Upper lobe of right lung (tissue), 1 donor: Measurements from ENCODE around the gene ASGR1. TPM values are rescaled to one million over a fixed set of nuclear protein-coding genes. Genes with fewer than 3 reads are reported as not detected.

Experiments used
- ATAC-seq: fragments of 200-7000 bp; cut with Tn5 transposase; one replicate; pipeline ENCODE4 v1.9.1; 2020; ENCODE audit warnings: mild to moderate bottlenecking, moderate library complexity
- DNase-seq: peaks from one replicate; pipeline ENCODE4 v3.0.0-alpha.2; 2020
- H3K27ac ChIP-seq: fragments of 200-600 bp; one replicate; pipeline ENCODE4 v1.8.0; 2022
- H3K27me3 ChIP-seq: fragments of 200-600 bp; one replicate; pipeline ENCODE4 v1.8.0; 2022; ENCODE audit warnings: mild to moderate bottlenecking
- H3K36me3 ChIP-seq: fragments of 200-600 bp; one replicate; pipeline ENCODE4 v1.8.0; 2022
- H3K4me1 ChIP-seq: fragments of 200-600 bp; one replicate; pipeline ENCODE4 v1.8.0; 2022
- H3K4me3 ChIP-seq: fragments of 200-600 bp; one replicate; pipeline ENCODE4 v1.8.0; 2022; ENCODE audit warnings: mild to moderate bottlenecking
- H3K9me3 ChIP-seq: fragments of 200-600 bp; one replicate; pipeline ENCODE4 v1.8.0; 2022
- CTCF ChIP-seq: fragments of 200-600 bp; IDR thresholded peaks from one replicate; pipeline ENCODE4 v1.8.0; 2022; ENCODE audit warnings: antibody characterized with exemption
- intact Hi-C: fragments of 100-400 bp; cut with DNase I; formaldehyde crosslinking; loops from one replicate; pipeline ENCODE4 v1.11.0; 2022
- total RNA-seq: library from RNA; stranded (reverse); fragmentation: NEBNext Ultra II Directional; extraction: Animal tissue kit (Norgen Biotek cat#: 25700); gene quantifications from one replicate; pipeline ENCODE4 v1.2.1, GENCODE V29; 2021
- donor health status: DM: no; HTN: yes; CAD: no; lungs with severe emphysema.

ASGR1 gene
- total RNA-seq, 1 donor from 2014 or later: 4.3 TPM

- no peak for TF ChIP-seq CTCF
- DNase-seq: no peak
- intact Hi-C loops: no loop called here
- no peak for ATAC-seq
- Histone ChIP-seq H3K9me3 (no peaks in the 10 kb centered on the region), H3K36me3 (peaks cover 13% of the 10 kb centered on the region), H3K4me1 (peaks cover 8% of the 10 kb centered on the region), H3K4me3 (peak overlapping the region; percentile 55), H3K27ac (peak overlapping the region; percentile 3), H3K27me3 (no peaks in the 10 kb centered on the region)
Measured at GRCh38 chr17:7205561-7205960, 26.4 kb upstream of the ASGR1 start.

GRCh38 chr17:7204828-7205461, 25.8 kb upstream of the ASGR1 start:
- intact Hi-C loops: no loop called here
- no peak for TF ChIP-seq CTCF
- Histone ChIP-seq H3K4me1 (peaks cover 8% of the 10 kb centered on the region), H3K4me3 (peak overlapping the region; percentile 55), H3K9me3 (no peaks in the 10 kb centered on the region), H3K36me3 (peaks cover 13% of the 10 kb centered on the region), H3K27ac (peak overlapping the region; percentile 3), H3K27me3 (no peaks in the 10 kb centered on the region)
- DNase-seq (peak; percentile 92), ATAC-seq (peak; percentile 89)

- Histone ChIP-seq H3K27me3 (no peaks in the 10 kb centered on the region), H3K4me3 (peak overlapping the region; percentile 55), H3K4me1 (peaks cover 8% of the 10 kb centered on the region), H3K9me3 (no peaks in the 10 kb centered on the region), H3K27ac (no peak overlapping the region), H3K36me3 (peaks cover 13% of the 10 kb centered on the region)
- DNase-seq: no peak
- no peak for TF ChIP-seq CTCF
- intact Hi-C loops: no loop called here
- ATAC-seq: no peak
Measured at GRCh38 chr17:7204336-7204735, 25.2 kb upstream of the ASGR1 start.

GRCh38 chr17:7203391-7203790, 24.2 kb upstream of the ASGR1 start:
- Histone ChIP-seq H3K4me3 (no peak overlapping the region), H3K27me3 (no peaks in the 10 kb centered on the region), H3K9me3 (no peaks in the 10 kb centered on the region), H3K36me3 (peaks cover 13% of the 10 kb centered on the region), H3K27ac (no peak overlapping the region), H3K4me1 (peaks cover 8% of the 10 kb centered on the region)
- DNase-seq (no peak), ATAC-seq (no peak)
- TF ChIP-seq CTCF: no peak
- intact Hi-C loops: no loop called here

GRCh38 chr17:7196651-7197401, 17.7 kb upstream of the ASGR1 start:
- H3K36me3 ChIP-seq: peaks cover 34% of the 10 kb centered on the region
- H3K9me3 ChIP-seq: no peaks in the 10 kb centered on the region
- H3K27ac ChIP-seq: no peak overlapping the region
- H3K4me3 ChIP-seq: no peak overlapping the region
- H3K27me3 ChIP-seq: no peaks in the 10 kb centered on the region
- DNase-seq (no peak), ATAC-seq (peak; percentile 12)
- no peak for TF ChIP-seq CTCF
- intact Hi-C loops: no loop called here
- no peaks in the 10 kb centered on the region for H3K4me1 ChIP-seq
